ENCODE measurements around the gene LMF1.

DNA sequence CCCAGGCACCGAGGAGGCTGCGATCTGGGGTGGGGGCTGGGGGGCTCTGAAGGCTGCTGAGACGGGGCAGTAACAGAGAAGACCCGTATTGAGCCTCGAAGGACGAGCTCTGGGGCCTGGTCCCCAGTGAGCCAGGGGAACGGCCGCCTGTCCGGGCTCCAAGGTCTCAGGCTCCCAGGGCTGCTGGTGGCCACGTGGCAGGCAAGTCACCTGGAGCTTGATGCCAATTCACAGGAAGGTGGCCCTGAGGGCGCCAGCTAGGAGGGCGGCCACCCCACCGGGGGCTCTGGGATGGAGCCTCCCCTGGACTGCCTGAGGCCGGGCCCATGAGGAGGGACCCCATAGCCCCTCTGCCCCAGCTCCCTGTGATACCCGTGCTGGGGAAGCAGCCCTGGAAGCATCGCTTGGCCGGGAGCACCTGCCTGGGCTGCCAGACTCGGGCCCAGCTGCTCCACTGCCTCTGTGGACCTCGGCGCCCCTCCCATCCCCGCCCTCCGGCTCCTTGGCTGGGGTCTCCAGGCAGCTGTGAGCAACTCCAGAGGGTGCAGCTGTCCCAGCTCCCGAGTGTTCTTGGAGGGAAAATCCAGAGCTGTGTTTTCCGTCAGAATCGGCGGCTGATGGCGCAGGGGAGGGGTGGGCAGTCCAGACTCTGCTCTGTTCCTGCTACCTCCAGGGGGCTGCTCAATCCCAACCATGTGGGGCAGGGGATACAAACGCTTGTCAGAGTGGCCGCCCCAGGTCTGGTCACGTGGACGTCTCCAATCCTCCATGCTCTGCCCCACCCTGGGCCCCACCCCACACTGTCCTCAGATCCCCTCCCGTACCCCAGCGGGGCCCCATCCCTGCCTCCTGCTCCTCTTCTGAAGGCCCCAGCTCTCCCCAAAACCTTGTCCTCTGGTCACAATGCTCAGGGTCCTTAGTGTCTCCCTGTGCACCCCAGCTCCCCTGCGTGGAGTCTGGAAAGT, 103.1 kb downstream of the LMF1 start:
- TF ChIP-seq, protein P1, sequence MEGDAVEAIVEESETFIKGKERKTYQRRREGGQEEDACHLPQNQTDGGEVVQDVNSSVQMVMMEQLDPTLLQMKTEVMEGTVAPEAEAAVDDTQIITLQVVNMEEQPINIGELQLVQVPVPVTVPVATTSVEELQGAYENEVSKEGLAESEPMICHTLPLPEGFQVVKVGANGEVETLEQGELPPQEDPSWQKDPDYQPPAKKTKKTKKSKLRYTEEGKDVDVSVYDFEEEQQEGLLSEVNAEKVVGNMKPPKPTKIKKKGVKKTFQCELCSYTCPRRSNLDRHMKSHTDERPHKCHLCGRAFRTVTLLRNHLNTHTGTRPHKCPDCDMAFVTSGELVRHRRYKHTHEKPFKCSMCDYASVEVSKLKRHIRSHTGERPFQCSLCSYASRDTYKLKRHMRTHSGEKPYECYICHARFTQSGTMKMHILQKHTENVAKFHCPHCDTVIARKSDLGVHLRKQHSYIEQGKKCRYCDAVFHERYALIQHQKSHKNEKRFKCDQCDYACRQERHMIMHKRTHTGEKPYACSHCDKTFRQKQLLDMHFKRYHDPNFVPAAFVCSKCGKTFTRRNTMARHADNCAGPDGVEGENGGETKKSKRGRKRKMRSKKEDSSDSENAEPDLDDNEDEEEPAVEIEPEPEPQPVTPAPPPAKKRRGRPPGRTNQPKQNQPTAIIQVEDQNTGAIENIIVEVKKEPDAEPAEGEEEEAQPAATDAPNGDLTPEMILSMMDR (IDR thresholded peaks at IDR 0.05) = no peak
- TF ChIP-seq ZFX (IDR thresholded peaks at IDR 0.05; ENCODE audit: borderline replicate concordance) = no peak
